GM10266 (cell line): Measurements from ENCODE around the gene BANP.

Experiments used
- DNase-seq: peaks from one replicate; pipeline ENCODE4 v3.0.0; 2012; ENCODE audit errors: extremely low spot score
- CTCF ChIP-seq: IDR thresholded peaks from 2 replicates; pipeline ENCODE4 v1.5.1; 2012; ENCODE audit warnings: mild to moderate bottlenecking, low read depth; ENCODE audit not compliant: control insufficient read depth, insufficient read depth; ENCODE audit errors: missing control alignments

Gene BANP

GRCh38 chr16:88121886-88122580 lies 170.8 kb downstream of the BANP start:
- no peak for TF ChIP-seq CTCF

More at GRCh38 chr16:88121886-88122580, 170.8 kb downstream of the BANP start:
- no peak for DNase-seq
